Common myeloid progenitor, CD34-positive (primary cell): Measurements from ENCODE around the gene KLK15.

Experiments
- CTCF ChIA-PET: fragments of 350-600 bp; sonication (Branson Sonifier 250); formaldehyde crosslinking; loops from one replicate; lab custom pipeline; 2021; ENCODE audit warnings: antibody characterized with exemption; lab: Charles Lee
- POLR2A ChIA-PET: fragments of 350-600 bp; sonication (Branson Sonifier 250); formaldehyde crosslinking; loops from one replicate; lab custom pipeline; 2021; ENCODE audit warnings: antibody characterized with exemption; lab: Charles Lee
- DNase-seq, 3 donors: peaks; one replicate each; pipeline versions ENCODE4 v3.0.0 to v3.0.0-alpha.2; 2013
- H3K27ac ChIP-seq, 2 experiments: 1 replicate in 1 of 2; 2 replicates in 1 of 2; pipeline ENCODE4 v1.7.0; 2013; ENCODE audit warnings: inconsistent platforms in 2 of 2, low read length in 2 of 2, mild to moderate bottlenecking in 2 of 2, low read depth in 1 of 2, moderate library complexity in 1 of 2; ENCODE audit not compliant: severe bottlenecking in 2 of 2, insufficient read depth in 1 of 2, poor library complexity in 1 of 2
- H3K27me3 ChIP-seq, 5 experiments: replicated peaks in 2 of 5; 1 replicate in 3 of 5; 2 replicates in 2 of 5; pipeline versions ENCODE4 v1.6.1 to v1.7.0; 2013; ENCODE audit warnings: low read length in 4 of 5, mild to moderate bottlenecking in 2 of 5, moderate library complexity in 2 of 5, inconsistent platforms in 1 of 5; ENCODE audit not compliant: insufficient read depth in 5 of 5, control insufficient read depth in 4 of 5
- H3K36me3 ChIP-seq, 4 experiments: 1 replicate in 2 of 4; 2 replicates in 2 of 4; pipeline versions ENCODE4 v1.6.1 to v1.7.0; 2013; ENCODE audit warnings: low read length in 3 of 4, control low read depth in 1 of 4, mild to moderate bottlenecking in 1 of 4; ENCODE audit not compliant: control insufficient read depth in 4 of 4, insufficient read depth in 4 of 4
- H3K4me1 ChIP-seq, 4 experiments: 1 replicate in 3 of 4; 2 replicates in 1 of 4; pipeline versions ENCODE4 v1.6.1 to v1.7.1; 2013; ENCODE audit warnings: low read length in 3 of 4, mild to moderate bottlenecking in 3 of 4, control low read depth in 1 of 4, inconsistent platforms in 1 of 4, moderate library complexity in 1 of 4; ENCODE audit not compliant: control insufficient read depth in 4 of 4, insufficient read depth in 4 of 4; ENCODE audit errors: control extremely low read depth in 1 of 4
- H3K4me3 ChIP-seq, 7 experiments: 1 replicate in 4 of 7; 2 replicates in 3 of 7; pipeline versions ENCODE4 v1.5.1 to v1.7.0; 2013; ENCODE audit warnings: mild to moderate bottlenecking in 7 of 7, low read length in 6 of 7, moderate library complexity in 6 of 7, inconsistent platforms in 2 of 7, low read depth in 2 of 7, control low read depth in 1 of 7; ENCODE audit not compliant: insufficient read depth in 4 of 7, control insufficient read depth in 1 of 7; ENCODE audit errors: extremely low read depth in 1 of 7
- H3K9me3 ChIP-seq, 5 experiments: 1 replicate in 4 of 5; 2 replicates in 1 of 5; pipeline versions ENCODE4 v1.6.1 to v1.7.1; 2013; ENCODE audit warnings: low read length in 4 of 5, mild to moderate bottlenecking in 2 of 5, inconsistent platforms in 1 of 5, low read depth in 1 of 5, moderate library complexity in 1 of 5; ENCODE audit not compliant: control insufficient read depth in 4 of 5, insufficient read depth in 2 of 5; ENCODE audit errors: control extremely low read depth in 1 of 5
- WGBS: methylation state at CpG from one replicate; pipeline ENCODE4 v1.1.5; 2013; ENCODE audit not compliant: insufficient coverage; 5-methylcytosine and 5-hydroxymethylcytosine counted together

Gene KLK15

GRCh38 chr19:50858886-50859285 is 25.5 kb upstream of the KLK15 start:
- H3K4me1 ChIP-seq, result no peaks in the 10 kb centered on the region
- POLR2A ChIA-PET, result no interaction called here
- 19% methylated on average over 6 of the region's 7 CpGs for WGBS
- DNase-seq, result no peak
- H3K27ac ChIP-seq, result no peak overlapping the region
- H3K27me3 ChIP-seq, result peaks cover 0 to 74% (median 17%) of the 10 kb centered on the region in 5 experiments
- H3K9me3 ChIP-seq, result peaks cover 0 to 17% (median 14%) of the 10 kb centered on the region in 5 experiments
- no peak overlapping the region for H3K4me3 ChIP-seq
- H3K36me3 ChIP-seq, result no peaks in the 10 kb centered on the region
- CTCF ChIA-PET, result no interaction called here

DNA sequence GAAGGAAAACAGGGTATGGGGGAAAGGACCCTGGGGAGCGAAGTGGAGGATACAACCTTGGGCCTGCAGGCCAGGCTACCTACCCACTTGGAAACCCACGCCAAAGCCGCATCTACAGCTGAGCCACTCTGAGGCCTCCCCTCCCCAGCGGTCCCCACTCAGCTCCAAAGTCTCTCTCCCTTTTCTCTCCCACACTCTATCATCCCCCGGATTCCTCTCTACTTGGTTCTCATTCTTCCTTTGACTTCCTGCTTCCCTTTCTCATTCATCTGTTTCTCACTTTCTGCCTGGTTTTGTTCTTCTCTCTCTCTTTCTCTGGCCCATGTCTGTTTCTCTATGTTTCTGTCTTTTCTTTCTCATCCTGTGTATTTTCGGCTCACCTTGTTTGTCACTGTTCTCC is 24.0 kb upstream of the KLK15 start:
- ChIA-PET CTCF (no interaction called here), POLR2A (no interaction called here)
- peaks cover 0 to 74% (median 17%) of the 10 kb centered on the region in 5 experiments for H3K27me3 ChIP-seq
- H3K9me3 ChIP-seq, result peaks cover 0 to 17% (median 14%) of the 10 kb centered on the region in 5 experiments
- H3K36me3 ChIP-seq, result no peaks in the 10 kb centered on the region
- no peaks in the 10 kb centered on the region for H3K4me1 ChIP-seq
- no peak overlapping the region for H3K27ac ChIP-seq
- WGBS, result 79% methylated on average over 4 of the region's 6 CpGs
- no peak for DNase-seq
- no peak overlapping the region for H3K4me3 ChIP-seq

GRCh38 chr19:50854636-50855410 is 21.4 kb upstream of the KLK15 start, which contains the start of gene KLK3:
Gene KLK3, plus strand, starts transcription at chr19:50854915. Its CDS starts 41 bp downstream, at chr19:50854956.
- ChIA-PET CTCF (no interaction called here), POLR2A (no interaction called here)
- Histone ChIP-seq H3K36me3 (no peaks in the 10 kb centered on the region), H3K4me1 (no peaks in the 10 kb centered on the region), H3K27ac (no peak within 1 kb of the TSS), H3K27me3 (peaks cover 0 to 74% (median 12%) of the 10 kb centered on the region in 5 experiments), H3K9me3 (peaks cover 0 to 1% (median 0%) of the 10 kb centered on the region in 5 experiments), H3K4me3 (no peak within 1 kb of the TSS)
- no peak for DNase-seq
- 42% methylated on average over 4 of the region's 9 CpGs for WGBS

GRCh38 chr19:50851620-50852019 is 18.2 kb upstream of the KLK15 start:
- Histone ChIP-seq H3K9me3 (no peaks in the 10 kb centered on the region), H3K27ac (no peak overlapping the region), H3K27me3 (peaks cover 0 to 54% (median 9%) of the 10 kb centered on the region in 5 experiments), H3K4me3 (no peak overlapping the region), H3K36me3 (no peaks in the 10 kb centered on the region), H3K4me1 (no peaks in the 10 kb centered on the region)
- CTCF ChIA-PET, result no interaction called here
- DNase-seq, result no peak
- POLR2A ChIA-PET, result no interaction called here
- WGBS, result 83% methylated on average over 4 of the region's 4 CpGs

DNA sequence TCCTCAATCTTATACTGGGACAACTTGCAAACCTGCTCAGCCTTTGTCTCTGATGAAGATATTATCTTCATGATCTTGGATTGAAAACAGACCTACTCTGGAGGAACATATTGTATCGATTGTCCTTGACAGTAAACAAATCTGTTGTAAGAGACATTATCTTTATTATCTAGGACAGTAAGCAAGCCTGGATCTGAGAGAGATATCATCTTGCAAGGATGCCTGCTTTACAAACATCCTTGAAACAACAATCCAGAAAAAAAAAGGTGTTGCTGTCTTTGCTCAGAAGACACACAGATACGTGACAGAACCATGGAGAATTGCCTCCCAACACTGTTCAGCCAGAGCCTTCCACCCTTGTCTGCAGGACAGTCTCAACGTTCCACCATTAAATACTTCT is 17.4 kb upstream of the KLK15 start:
- CTCF ChIA-PET, result no interaction called here
- DNase-seq, result no peak
- Histone ChIP-seq H3K27me3 (peaks cover 0 to 46% (median 8%) of the 10 kb centered on the region in 5 experiments), H3K4me3 (no peak overlapping the region), H3K27ac (no peak overlapping the region), H3K36me3 (no peaks in the 10 kb centered on the region), H3K4me1 (no peaks in the 10 kb centered on the region), H3K9me3 (no peaks in the 10 kb centered on the region)
- POLR2A ChIA-PET, result no interaction called here
- 75% methylated on average over 2 of the region's 3 CpGs for WGBS

- Histone ChIP-seq H3K27me3 (peaks cover 0 to 45% (median 2%) of the 10 kb centered on the region in 5 experiments), H3K36me3 (no peaks in the 10 kb centered on the region), H3K4me1 (no peaks in the 10 kb centered on the region), H3K27ac (no peak overlapping the region), H3K4me3 (no peak overlapping the region), H3K9me3 (peaks cover 0 to 18% (median 6%) of the 10 kb centered on the region in 5 experiments)
- DNase-seq, result no peak
- CTCF ChIA-PET, result no interaction called here
- 71% methylated on average over 8 of the region's 8 CpGs for WGBS
- POLR2A ChIA-PET, result no interaction called here
Measured at GRCh38 chr19:50844296-50844935, 11.0 kb upstream of the KLK15 start.

DNA sequence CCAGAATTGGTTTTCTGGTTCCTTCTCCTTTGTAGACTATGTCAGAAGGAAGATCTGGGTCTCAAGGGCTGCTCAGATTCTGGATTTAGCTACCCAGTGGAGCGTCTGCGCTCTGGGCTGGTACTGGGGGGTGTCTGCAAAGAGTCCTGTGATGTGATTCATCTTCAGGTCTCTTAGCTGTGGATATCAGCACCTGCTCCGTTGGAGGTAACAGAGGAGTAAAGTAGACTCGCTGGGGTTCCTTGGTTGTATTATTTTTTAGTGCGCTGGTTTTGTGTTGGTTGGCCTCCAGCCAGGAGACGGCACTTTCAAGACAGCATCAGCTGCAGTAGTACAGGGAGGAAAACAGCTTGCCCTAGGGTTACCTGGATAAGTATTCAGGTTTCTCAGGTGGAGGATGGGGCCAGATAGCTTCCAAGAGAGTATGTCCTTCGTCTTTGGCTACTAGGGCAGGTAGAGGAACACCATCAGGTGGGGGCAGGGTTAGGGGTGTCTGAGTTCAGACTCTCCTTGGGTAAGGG is 10.4 kb upstream of the KLK15 start:
- ChIA-PET CTCF (no interaction called here), POLR2A (no interaction called here)
- no peak overlapping the region for H3K27ac ChIP-seq
- peaks cover 0 to 48% (median 2%) of the 10 kb centered on the region in 5 experiments for H3K27me3 ChIP-seq
- no peak for DNase-seq
- 94% methylated on average over 6 of the region's 7 CpGs for WGBS
- H3K9me3 ChIP-seq, result peaks cover 0 to 18% (median 6%) of the 10 kb centered on the region in 5 experiments
- H3K4me1 ChIP-seq, result no peaks in the 10 kb centered on the region
- H3K4me3 ChIP-seq, result no peak overlapping the region
- H3K36me3 ChIP-seq, result no peaks in the 10 kb centered on the region
